Measurements from ENCODE around the gene BEND6. TPM values are rescaled to one million over a fixed set of nuclear protein-coding genes. Genes with fewer than 3 reads are reported as not detected.
"Not testable (repeated sequence)": the region's sequence is repeated elsewhere in the genome, so short reads cannot be mapped to it uniquely, and the experiment has no call there.

The BEND6 gene
- total RNA-seq, 1 donor from 2014 or later, result 0.38 TPM

- intact Hi-C loops (cut with micrococcal nuclease), result no loop called here
- no peaks in the 10 kb centered on the region for H3K27me3 ChIP-seq (ENCODE audit: low read depth)
- no peaks in the 10 kb centered on the region for H3K4me1 ChIP-seq
- TF ChIP-seq CTCF (IDR thresholded peaks at IDR 0.05; ENCODE audit: borderline replicate concordance), result no peak
- no peaks in the 10 kb centered on the region for H3K36me3 ChIP-seq
- H3K9me3 ChIP-seq (replicated peaks), result peaks cover 20% of the 10 kb centered on the region
- no peak overlapping the region for H3K4me3 ChIP-seq
- no peak for DNase-seq
- H3K27ac ChIP-seq (replicated peaks), result no peak overlapping the region
These were observed 74.3 kb downstream of the BEND6 start for GRCh38 chr6:57029213-57029612.

GRCh38 chr6:57033228-57033627 is 78.3 kb downstream of the BEND6 start:
- Histone ChIP-seq H3K4me1 (no peaks in the 10 kb centered on the region), H3K36me3 (no peaks in the 10 kb centered on the region), H3K27ac (replicated peaks) (no peak overlapping the region), H3K27me3 (ENCODE audit: low read depth) (peaks cover 16% of the 10 kb centered on the region), H3K4me3 (no peak overlapping the region), H3K9me3 (replicated peaks) (no peaks in the 10 kb centered on the region)
- intact Hi-C loops (cut with micrococcal nuclease), result no loop called here
- no peak for DNase-seq
- no peak for TF ChIP-seq CTCF (IDR thresholded peaks at IDR 0.05; ENCODE audit: borderline replicate concordance)

- no peak for TF ChIP-seq CTCF (IDR thresholded peaks at IDR 0.05; ENCODE audit: borderline replicate concordance)
These were observed 80.6 kb downstream of the BEND6 start for GRCh38 chr6:57035549-57035948.

GRCh38 chr6:57038906-57039305 is 84.0 kb downstream of the BEND6 start:
- TF ChIP-seq CTCF (IDR thresholded peaks at IDR 0.05; ENCODE audit: borderline replicate concordance), result no peak
- H3K36me3 ChIP-seq, result no peaks in the 10 kb centered on the region
- H3K27ac ChIP-seq (replicated peaks), result no peak overlapping the region
- H3K4me1 ChIP-seq, result no peaks in the 10 kb centered on the region
- intact Hi-C loops (cut with micrococcal nuclease), result no loop called here
- H3K9me3 ChIP-seq (replicated peaks), result no peaks in the 10 kb centered on the region
- no peak for DNase-seq
- H3K4me3 ChIP-seq, result no peak overlapping the region
- H3K27me3 ChIP-seq (ENCODE audit: low read depth), result peaks cover 40% of the 10 kb centered on the region

More at GRCh38 chr6:57035549-57035948, 80.6 kb downstream of the BEND6 start:
- H3K4me3 ChIP-seq, result no peak overlapping the region
- intact Hi-C loops (cut with micrococcal nuclease), result no loop called here
- H3K27ac ChIP-seq (replicated peaks), result no peak overlapping the region
- no peaks in the 10 kb centered on the region for H3K36me3 ChIP-seq
- DNase-seq, result no peak
- no peaks in the 10 kb centered on the region for H3K4me1 ChIP-seq
- H3K27me3 ChIP-seq (ENCODE audit: low read depth), result peaks cover 22% of the 10 kb centered on the region
- H3K9me3 ChIP-seq (replicated peaks), result no peaks in the 10 kb centered on the region

- intact Hi-C loops (cut with micrococcal nuclease), result no loop called here
- H3K9me3 ChIP-seq (replicated peaks), result peaks cover 3% of the 10 kb centered on the region
- H3K27ac ChIP-seq (replicated peaks), result no peak overlapping the region
- H3K36me3 ChIP-seq, result no peaks in the 10 kb centered on the region
- DNase-seq, result no peak
- TF ChIP-seq CTCF (IDR thresholded peaks at IDR 0.05; ENCODE audit: borderline replicate concordance), result no peak
- H3K4me1 ChIP-seq, result no peaks in the 10 kb centered on the region
- no peak overlapping the region for H3K4me3 ChIP-seq
- H3K27me3 ChIP-seq (ENCODE audit: low read depth), result peaks cover 40% of the 10 kb centered on the region
These were observed 85.1 kb downstream of the BEND6 start for GRCh38 chr6:57040011-57040410.

- H3K4me1 ChIP-seq, result peaks cover 12% of the 10 kb centered on the region
- H3K27me3 ChIP-seq (ENCODE audit: low read depth), result peaks cover 24% of the 10 kb centered on the region
- H3K36me3 ChIP-seq; H3K27ac ChIP-seq (replicated peaks); H3K9me3 ChIP-seq (replicated peaks); DNase-seq; intact Hi-C loops (cut with micrococcal nuclease); H3K4me3 ChIP-seq: not testable (repeated sequence)
These were observed 89.2 kb downstream of the BEND6 start for GRCh38 chr6:57044061-57044460.
